Activated T-cell treated with anti-CD3 and anti-CD28 coated beads for 48 hours (primary cell): Measurements from ENCODE around the gene GNG4.
A peak's percentile ranks its signal among the peaks of the same experiment; 100 is the strongest.
"Not testable (repeated sequence)": the region's sequence is repeated elsewhere in the genome, so short reads cannot be mapped to it uniquely, and the experiment has no call there.

Experiments used
- DNase-seq: peaks from one replicate; pipeline ENCODE4 v3.0.0-alpha.2; 2020; ENCODE audit warnings: low read depth

Gene GNG4

DNA sequence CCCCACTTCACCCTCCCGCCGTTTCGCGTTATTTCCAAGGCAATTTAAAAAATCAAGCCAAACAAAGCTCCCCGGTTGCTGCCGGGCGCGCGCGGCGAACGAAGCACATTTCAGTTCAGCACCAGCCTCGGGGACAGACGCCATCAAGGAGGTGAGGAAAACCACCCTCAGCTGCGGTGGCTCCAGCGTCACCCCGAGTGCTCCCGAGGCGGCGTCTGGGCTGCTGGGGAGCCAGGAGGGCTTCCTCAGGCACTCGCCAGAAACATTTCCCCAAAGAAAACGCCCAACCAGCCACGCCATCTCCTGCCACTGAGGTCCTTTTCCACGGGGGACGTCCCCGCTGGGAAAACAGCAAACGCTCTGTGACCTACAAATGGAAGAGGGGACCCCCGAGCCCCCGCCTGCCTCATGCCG, 623 bp downstream of the GNG4 start:
- peak; percentile 43 for DNase-seq

DNA sequence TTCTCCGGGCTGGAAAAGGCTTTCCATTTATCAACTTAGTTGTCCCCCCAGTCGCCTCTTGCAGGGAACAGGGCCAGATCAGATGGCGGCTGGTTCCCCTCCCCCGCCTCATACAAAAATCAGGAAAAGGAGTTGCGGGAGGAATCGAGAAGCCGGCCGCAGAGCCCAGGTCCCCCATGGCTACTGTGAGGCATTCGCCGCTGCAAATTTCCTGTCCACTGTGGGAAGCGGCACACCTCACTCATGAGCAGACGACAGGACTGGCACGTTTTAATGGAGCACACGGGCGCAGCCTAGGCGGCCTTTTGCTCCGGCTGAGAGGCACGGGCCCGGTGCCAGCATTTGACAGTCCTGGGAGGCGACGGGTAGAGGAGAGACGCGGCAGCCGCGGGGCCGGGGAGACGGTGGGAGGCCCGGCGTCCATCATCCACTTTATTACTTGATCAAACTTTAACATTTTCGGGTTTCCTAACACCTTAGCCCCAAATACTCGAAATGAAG, 1.1 kb downstream of the GNG4 start:
- no peak for DNase-seq

DNA sequence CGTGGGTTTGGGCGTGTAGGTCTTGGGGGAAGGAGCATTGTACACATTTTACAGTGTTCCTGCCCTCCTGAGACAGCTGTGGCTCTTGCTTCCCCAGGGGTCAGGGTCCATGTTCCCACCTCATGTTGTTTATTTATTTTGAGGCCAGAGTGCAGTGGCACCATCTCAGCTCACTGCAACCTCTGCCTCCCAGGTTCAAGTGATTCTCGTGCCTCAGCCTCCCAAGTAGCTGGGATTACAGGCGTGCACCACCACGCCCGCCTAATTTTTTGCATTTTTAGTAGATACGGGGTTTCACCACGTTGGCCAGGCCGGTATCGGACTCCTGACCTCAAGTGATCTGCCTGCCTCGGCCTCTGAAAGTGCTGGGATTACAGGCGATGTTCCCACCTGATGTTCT, 2.0 kb downstream of the GNG4 start:
- DNase-seq = not testable (repeated sequence)

DNA sequence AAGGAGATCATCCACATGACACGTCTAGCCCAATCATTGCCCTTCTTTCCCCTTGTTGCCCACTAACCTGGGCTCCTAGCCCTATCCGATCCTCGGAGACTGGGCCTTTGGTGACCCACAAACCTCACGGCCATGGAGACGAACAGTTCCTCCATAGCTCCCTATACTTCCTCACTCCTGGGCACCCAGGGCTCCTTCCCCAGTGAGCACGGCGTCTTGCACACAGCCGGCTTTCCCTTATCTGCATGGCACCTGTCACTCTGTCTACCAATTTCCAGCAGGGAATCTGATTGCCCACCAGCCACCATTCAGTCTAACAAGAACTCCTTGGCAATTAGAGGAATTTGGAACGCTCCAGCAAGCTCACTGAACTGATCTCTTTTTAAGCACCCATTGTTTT, 3.1 kb downstream of the GNG4 start:
- DNase-seq = no peak

DNA sequence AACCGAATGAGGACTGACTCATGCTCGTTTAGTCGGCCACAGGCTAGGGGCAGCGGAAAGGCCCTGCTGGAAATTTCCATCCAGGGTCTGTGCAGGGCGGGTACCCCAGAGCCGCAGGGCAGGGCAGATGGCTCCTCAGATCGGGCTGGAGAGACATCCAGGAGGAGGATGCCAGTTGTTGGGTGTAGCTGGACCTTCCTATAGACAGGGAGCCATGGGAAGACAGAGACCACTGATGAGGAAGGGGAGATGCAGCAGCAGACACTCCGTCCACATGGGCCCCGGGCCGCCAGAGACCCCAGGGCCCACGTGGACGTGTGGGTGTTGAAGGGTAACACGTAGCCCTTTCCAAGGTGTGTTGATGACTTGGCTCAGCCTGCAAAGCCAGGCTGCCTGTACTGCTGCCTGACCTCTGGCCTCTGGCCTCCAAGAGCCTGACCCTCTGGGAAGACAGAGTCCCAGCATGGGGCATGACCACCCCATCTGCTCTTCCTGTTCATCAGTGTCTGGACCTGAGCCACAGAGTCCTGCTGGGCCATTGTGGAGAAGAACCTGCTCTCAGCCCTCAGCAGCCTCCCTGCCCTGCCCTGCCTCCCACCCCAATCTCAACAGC, 4.8 kb downstream of the GNG4 start:
- DNase-seq = no peak

DNA sequence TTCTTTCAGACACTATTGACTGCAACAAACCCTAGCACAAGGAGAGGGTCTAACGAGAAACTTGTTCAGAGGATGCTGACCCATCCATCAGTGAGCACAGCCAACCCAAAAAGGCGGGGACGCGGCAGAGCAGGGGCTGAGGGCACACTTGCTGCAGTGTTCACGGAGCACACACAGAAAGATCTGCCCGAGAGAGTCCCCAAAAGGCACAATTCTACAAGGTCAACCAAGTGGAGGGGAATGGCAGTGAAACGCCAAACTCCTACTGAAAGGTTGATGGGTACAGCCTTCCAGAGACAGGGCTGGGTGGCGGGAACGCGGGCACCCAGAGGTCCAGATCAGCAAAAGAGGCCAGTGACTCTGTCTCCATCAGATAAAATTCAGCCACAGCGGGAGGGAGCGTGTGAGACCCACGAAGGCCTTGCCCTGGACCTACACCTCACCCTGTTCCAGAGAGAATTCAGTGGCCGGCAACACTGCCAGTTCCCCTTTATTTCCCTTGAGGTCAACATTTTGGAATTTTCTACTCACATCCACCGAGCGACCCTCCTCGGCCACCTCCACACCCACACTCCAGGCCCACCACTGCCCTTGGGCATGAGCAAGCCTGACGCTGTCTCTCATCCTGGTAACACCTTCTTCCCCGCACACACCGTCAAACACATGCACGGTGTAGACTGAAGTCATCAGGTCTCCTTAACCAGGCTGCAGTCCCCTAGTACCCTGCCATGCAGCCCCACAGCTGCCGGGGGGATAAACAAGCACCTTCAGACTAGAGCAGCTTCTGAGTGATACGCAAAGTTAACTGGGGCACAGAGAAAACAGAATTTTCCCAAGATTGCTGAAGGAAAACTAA, 5.5 kb downstream of the GNG4 start:
- no peak for DNase-seq

DNA sequence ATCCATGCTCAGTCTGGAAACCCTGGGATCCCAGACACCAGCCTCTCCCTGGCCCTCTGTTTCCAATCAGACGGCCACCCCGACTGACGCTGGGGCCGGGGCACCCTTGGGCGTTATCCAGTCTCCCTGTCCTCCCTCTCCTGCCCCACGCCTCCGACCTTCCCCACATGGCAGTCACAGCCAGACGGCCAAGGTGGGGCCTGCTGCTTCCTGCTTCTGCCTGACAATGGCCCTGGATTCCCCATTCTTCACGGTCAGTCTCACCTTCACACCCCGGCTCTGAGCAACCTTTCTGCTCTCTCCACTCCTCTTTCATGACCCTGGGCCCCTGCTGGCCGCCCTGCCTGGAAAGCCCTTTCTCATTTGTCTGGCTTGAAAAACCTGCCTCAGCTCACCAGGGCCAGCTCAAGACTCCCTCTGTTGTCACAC, 6.6 kb downstream of the GNG4 start:
- no peak for DNase-seq

DNA sequence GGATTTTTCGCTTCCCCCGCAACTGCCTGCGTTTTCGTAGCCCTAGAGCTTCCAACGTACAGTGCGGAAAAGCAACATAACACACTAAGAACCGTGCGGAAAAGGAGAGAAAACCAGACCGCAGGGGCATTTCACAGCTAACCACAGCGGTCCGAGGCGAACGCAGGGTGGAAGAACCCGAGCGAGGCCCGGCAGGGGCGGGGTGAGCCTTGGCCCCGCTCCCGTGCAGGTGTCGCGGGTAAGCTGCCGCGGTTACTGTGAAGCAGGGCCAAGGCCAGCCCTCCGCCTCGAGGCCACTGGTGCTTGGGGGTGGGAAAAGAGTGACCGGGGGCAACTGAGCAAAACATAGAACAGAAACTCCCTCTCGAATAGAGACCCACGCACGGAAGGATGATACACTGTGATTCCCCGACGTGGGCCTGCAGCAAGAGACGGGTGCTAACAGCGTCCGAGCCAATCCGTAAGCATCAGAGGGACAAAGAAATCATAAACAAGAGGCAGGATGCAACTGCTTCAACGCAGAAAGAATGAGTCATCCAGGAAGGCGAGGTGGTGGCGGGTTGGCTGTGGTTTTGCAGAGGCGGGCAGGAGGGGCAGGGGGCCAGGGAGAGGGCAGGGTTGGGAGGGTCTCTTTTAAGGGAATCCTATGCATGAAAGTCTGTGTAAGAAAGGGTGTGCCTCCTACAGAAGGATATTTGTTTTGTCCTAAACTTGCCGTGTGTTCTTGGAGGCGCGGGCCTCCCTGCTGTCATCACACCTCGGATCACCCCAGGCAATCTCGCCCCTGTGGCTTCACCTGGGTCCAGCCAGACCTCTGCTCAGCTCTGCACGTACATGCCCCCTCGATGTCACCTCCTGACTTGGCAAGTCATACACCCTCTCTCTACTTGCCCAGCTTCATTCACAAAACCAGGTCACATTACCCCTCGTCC, 7.3 kb downstream of the GNG4 start:
- peak; percentile 46 for DNase-seq

DNA sequence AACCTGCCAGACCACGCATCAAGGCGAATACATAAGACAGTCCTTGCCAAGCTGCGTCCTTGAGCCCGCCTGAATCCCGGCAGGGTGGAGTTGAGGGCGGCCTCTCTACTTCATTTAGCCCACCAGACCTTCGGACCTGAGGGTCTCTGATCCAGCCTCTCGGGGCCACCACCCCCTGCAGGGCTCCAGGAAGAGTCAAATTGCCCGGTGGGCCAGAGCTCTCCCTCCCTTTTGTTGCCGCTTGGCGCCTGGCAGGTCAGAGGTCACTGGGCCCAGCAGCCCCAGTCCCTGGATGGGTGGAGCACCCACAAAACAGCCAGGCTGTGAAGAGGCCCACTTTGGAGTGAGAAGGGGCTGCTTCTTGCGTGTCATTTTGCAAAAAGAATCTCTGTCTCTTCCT, 9.0 kb downstream of the GNG4 start:
- DNase-seq = no peak

DNA sequence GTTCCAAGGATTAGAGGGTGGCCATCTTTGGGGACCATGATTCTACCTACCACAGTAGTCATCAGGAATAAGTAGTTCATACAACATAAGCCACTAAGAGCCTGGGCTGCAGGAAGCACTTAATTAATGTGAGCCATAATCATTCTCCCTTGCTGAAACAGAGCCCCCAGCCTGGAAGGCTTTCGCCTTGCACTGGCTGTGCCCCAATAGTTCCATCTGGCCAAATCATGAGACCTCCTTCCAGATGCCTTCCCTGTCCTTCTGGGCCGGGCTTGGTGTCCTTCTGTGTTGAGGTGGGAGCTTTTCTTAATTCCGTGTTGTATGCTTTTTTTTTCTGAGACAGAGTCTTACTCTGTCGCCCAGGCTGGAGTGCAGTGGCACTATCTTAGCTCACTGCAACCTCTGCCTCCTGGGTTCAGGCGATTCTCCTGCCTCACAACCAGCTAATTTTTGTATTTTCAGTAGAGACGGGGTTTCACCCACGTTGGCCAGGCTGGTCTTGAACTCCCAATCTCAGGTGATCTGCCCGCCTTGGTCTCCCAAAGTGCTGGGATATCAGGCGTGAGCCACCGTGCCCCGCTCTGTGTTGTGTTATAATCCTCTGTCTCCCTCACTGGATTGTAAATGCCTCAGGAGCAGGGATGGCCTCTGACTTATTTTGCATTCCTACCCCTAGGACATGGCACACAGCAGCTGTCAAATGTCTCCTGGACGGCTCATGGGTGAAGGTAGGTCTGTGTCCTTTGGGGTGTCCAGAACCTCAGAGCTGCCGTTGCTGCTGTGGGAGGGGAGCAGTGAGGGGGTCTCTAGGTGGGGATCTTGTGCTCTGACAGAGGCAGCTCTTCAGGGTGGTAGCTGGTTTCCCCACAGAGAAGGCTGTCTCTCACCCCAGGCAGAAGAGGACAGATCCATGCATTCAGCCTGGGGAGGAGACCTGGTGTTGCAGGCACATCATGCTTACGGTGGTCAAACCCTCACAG, 10.1 kb downstream of the GNG4 start:
- no peak for DNase-seq

DNA sequence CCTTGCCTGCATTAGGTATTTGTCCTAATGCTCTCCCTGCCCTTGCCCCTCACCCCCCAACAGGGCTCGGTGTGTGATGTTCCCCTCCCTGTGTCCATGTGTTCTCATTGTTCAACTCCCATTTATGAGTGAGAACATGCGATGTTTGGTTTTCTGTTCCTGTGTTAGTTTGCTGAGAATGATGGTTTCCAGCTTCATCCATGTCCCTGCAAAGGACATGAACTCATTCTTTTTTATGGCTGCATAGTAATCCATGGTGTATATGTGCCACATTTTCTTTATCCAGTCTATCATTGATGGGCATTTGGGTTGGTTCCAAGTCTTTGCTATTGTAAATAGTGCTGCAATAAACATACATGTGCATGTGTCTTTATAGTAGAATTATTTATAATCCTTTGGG, 11.0 kb downstream of the GNG4 start:
- not testable (repeated sequence) for DNase-seq

DNA sequence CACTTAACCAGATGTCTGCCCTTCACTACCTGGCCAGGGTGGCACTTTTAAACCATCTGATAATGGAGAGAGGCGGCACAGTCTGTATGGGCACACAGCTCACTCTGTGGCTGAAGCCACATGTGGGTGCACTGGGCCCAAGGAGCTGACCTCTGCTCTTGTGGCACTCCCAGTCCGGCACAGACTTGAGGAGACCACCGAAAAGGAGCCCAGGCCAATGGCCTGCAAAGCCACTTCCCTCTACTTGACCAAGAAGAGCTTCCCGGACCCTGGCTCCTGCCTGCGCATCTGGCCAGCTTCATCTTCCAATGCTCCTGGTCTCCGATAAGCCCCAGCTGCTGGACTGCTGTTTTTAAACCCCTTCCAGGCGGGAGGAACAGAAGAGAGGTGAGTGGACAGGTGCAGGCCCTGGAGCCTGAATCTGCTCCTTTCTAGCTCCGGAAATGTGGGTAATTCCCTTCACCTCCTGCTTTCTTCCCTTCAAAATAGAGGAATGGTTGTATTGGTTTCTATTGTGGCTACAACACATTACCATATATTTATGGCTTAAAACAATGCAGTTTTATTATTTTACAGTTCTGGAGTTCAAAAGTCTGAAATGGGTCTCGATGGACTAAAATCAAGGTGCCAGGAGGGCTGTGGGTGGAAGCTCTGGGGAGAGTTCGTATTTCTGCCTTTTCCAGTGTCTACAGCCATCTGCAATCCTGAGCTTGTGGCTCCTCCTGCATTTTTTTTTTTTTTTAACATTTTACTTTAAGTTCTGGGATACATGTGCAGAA, 11.6 kb downstream of the GNG4 start:
- DNase-seq = no peak

DNA sequence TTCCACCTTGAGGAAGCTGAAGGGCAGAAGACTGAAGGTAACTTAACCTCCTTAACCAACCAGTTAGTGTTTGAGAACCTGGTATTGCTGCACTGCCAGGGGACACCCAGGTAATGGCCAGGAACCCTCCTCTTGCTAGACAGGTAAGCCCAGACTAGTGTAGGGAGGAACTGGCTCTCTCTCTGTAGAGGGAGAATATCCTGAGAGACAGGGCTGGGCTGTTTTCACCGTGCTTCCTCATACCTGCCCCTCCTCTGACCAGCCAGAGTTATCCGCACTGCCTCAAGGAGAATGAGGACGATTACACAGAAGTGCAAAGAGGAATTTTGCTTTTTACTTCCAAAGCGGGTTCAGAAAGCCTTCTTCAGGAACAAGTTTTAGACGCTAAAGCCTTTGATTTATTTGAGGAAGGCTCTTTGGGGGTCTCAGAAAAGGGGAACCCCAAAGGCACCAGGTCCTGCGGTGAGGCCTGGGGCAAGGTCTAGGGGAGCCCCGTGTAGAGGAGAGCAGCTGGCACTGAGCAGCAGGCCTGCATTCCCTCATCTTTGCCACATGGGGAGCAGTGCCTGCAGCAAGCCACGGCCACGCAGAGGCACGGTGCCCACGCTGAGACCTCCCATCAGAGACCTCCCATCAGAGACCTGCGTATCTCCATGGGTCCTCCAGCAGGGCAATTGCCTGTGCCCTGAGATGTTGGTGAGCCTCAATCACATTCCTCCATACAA, 13.5 kb downstream of the GNG4 start:
- DNase-seq = no peak

DNA sequence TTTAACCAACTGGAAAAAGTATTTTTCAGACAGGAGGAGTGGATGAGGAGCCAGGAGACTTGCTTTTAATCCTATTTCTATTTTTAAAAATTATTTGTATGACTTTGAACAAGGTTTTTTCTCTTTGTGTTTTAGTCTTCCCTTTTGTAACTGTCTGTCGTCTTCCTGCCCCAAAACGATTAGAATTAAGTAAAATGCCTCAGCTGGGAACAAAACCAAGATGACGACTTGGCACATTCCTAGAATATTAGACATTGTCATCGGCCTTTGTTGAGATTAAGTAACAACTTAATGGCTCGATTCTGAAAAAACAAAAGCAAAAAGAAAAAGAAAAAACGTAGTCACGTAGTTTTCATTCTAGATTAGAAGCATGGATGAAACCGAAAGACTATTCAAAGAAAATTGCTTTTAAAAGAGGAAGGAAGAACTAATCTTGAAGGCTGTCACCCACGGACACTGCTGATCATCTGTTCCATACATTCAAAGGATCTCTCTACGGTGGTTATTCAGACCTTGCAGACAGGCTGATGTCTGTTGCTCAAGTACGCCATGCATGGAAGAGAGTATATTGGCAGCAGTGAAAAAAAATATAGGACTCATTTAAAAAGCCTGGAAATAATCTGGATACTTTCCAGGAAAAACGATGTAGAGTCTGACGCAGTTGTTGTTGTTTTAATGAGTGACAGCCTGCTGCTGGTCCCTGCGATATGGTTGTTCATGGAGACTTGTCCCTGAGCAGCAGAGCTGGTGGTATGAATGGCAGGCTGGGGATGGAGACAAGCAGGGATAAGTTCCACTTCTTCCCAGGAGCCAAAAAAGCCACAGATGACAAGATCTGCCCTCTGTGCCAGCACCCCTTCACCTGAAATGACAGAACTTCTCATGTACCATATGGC, 16.8 kb downstream of the GNG4 start:
- no peak for DNase-seq

DNA sequence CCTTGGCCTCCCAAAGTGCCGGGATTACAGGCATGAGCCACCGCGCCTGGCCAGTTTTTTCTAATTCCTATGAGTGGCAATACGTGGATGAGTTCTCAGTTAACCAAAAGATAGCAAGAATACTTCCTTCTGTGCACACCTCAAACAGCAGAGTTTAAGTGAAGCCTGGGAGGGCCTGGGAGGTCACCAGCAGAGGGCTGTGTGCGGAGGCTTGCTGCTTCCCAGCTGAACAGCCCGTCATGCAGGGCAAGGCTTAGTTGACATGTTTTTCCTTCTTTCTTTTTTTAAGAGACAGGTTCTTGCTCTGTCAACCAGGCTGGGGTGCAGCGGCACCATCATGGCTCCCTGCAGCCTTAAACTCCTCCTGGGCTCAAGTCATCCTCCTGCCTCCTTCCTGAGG, 17.8 kb downstream of the GNG4 start:
- DNase-seq = no peak

DNA sequence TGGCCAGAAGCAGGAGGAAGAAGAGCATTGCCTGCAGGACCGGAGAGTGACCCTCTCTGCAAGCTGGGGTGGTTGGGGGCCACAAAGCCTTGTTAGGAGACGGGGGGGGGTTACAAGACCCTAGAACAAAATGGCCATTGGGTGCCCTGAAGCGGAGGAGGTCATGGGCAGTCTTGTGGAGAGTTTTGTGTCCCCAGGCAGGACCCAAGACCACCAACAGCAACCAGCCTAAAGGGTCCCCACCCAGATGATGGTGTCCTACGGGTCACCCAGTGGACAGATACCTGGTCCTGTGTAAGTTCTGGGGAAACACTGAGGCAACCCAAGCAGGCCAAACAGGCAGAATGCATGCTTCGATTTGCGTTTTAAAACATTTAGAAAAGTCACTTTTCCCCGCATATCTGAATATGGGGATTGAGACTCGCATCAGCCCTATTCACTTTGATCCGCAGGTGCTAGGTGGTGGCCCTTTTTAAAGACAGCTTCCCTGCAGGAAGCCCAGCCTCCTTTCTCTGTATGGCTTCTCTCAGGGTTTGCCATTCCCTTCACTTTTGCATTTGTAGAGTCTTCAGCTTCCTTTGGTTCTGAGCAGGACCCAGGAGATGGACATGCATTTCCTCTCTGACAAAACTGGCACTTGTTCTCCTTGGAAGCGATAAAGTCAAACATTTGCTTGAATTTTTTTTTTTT, 21.1 kb downstream of the GNG4 start:
- no peak for DNase-seq

DNA sequence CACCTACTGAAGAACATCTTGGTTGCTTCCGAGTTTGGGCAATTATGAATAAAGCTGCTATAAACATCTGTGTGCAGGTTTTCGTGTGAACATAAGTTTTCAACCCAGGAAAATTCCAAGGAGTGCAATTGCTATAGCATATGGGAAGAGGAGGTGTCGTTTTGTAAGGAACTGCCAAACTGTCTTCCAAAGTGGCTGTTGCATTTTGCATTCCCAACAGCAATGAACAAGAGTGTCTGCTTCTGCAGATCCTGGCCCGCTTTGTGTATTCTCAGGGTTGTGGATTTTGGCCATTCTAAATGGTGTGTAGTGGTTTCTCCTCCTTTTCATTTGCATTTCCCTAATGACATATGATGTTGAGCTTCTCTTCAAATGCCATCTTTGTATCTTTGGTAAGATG, 23.8 kb downstream of the GNG4 start:
- DNase-seq = no peak

DNA sequence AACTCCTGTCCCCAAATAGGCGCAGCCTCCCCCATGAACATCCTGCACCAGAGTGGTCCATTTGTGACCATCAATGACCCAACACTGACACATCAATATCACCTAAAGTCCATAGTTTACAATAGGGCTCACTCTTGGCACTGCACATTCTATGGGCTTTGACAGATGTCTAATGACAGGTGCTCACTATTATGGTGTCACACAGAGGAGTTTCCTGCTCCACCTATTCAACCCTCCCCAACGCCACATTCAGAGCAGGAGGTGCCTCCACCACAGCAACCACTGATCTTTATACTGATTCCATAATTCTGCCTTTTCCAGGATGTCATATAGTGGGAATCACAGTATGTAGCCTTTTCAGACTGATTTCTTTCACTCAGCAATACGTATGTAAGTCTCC, 24.2 kb downstream of the GNG4 start:
- no peak for DNase-seq
